22Rv1 (cell line): Measurements from ENCODE around the gene AGTRAP.

Source experiments
- H3K27ac ChIP-seq: fragments of 450-650 bp; 2 replicates; pipeline ENCODE4 v1.5.1; 2017
- ZFX ChIP-seq: fragments of 450-650 bp; IDR thresholded peaks from 2 replicates; pipeline ENCODE4 v1.6.1; 2017; ENCODE audit warnings: antibody characterized with exemption, borderline replicate concordance
- TF ChIP-seq, protein P1 (sequence below): fragments of 450-650 bp; IDR thresholded peaks from 2 replicates; pipeline ENCODE4 v1.5.1; 2017; ENCODE audit warnings: mild to moderate bottlenecking

Gene AGTRAP

GRCh38 chr1:11701981-11702803 is 33.7 kb upstream of the AGTRAP start:
- no peak for TF ChIP-seq ZFX
- TF ChIP-seq, protein P1, sequence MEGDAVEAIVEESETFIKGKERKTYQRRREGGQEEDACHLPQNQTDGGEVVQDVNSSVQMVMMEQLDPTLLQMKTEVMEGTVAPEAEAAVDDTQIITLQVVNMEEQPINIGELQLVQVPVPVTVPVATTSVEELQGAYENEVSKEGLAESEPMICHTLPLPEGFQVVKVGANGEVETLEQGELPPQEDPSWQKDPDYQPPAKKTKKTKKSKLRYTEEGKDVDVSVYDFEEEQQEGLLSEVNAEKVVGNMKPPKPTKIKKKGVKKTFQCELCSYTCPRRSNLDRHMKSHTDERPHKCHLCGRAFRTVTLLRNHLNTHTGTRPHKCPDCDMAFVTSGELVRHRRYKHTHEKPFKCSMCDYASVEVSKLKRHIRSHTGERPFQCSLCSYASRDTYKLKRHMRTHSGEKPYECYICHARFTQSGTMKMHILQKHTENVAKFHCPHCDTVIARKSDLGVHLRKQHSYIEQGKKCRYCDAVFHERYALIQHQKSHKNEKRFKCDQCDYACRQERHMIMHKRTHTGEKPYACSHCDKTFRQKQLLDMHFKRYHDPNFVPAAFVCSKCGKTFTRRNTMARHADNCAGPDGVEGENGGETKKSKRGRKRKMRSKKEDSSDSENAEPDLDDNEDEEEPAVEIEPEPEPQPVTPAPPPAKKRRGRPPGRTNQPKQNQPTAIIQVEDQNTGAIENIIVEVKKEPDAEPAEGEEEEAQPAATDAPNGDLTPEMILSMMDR: no peak
- H3K27ac ChIP-seq: no peak overlapping the region

DNA sequence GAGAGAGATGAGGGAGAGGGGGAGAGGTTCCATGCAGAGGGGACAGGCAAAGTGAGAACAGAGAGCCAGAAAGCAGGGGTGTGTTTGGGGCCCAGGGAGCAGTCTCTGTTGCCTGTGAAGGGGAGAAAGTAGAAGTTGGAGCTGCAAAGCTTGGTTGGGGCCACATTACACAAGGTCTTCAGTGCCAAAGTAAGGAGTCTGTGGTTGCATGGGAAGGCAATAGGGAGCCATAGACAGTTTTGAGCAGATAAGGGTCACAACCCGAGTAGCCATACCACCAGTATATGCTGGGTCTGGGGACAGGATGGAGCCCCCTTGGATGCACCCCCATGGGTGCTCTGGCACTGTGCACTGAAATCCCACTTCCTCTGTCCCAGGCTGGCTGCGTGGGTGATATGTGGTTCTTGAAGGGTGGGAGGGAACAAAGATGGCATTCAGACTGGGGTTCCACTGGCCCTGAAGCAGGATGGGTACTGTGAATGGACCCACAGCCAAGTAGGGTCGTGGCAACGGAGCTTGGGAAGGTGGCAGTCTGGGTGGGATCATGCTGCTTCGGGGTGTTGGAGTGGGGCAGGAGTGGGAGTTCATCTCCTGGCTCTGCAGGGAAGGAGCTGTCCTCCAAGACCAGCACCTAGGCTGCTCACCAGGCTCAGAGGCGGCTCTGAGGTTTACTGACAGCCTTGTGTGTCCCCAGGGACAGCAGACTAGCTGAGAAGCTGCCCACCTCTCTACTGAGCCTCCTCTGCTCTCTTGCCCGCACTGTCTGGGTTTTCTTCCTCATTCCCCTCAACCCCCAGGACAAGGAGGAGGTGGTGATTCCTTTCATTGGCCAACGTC is 32.4 kb upstream of the AGTRAP start:
- no peak overlapping the region for H3K27ac ChIP-seq
- TF ChIP-seq, protein P1: no peak
- no peak for TF ChIP-seq ZFX

GRCh38 chr1:11704194-11704529 is 31.8 kb upstream of the AGTRAP start:
- TF ChIP-seq ZFX: no peak
- TF ChIP-seq, protein P1: no peak

DNA sequence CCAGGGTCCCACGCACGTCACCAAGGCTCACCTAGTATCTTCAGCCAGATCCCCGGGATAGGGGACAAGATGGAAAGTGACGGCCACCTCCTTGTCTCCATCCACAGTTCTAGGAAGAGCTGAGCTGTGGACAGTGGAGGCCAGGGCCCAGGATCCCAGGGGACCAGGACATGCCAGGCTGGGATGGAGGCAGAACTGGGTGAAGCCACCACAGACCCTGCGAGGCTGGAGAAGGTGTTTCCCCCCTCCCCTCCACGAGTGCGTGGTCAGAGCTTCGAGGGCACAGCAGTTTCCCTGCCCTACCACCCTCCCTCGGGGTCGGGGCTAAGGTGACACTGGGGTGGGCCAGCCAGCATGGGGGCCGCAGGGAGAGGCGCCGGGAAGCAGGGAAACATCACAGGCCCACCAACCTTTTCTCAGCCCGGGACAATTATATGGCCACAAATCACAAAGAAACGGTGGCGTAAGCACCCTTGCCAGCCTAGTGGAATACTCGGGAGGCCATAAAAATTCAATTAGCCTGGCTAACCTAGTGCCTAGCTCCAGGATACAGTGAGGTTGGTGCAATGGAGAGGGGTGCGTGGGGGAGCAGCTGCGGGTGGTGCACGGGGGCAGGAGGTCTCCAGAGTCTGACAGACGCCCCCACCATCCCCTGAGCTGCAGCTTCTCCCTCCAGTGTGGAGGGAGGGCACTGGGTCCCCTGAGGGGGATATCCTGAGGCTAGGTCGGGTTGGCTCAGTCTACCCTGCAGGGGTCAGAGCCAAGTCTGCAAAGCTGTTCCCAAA is 31.1 kb upstream of the AGTRAP start:
- H3K27ac ChIP-seq: no peak overlapping the region
- TF ChIP-seq, protein P1: no peak
- TF ChIP-seq ZFX: no peak

More at GRCh38 chr1:11704194-11704529, 31.8 kb upstream of the AGTRAP start:
- H3K27ac ChIP-seq: no peak overlapping the region

DNA sequence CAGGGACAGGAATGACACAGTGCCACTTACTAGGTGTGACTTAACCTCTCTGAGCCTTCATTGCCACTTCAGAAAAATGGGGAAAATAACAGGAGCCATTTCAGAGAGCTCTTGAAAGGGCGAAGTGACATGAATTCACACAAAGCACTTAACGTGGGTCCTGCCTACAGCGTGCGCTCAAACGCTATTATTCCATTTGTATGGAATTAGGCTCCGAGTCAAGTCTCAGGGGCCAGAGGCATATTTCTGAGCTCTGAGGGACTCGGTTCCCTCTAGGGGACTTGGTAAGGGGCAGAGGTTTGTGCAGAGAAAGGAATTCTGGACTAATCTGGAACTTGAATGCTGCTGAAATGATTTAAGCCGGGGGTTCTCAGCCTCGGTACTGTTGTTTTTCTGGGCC is 30.3 kb upstream of the AGTRAP start:
- no peak overlapping the region for H3K27ac ChIP-seq
- TF ChIP-seq ZFX: no peak
- TF ChIP-seq, protein P1: no peak

GRCh38 chr1:11706292-11706691 is 29.6 kb upstream of the AGTRAP start:
- TF ChIP-seq, protein P1: no peak
- TF ChIP-seq ZFX: no peak
- H3K27ac ChIP-seq: no peak overlapping the region
